DOHH2 (cell line): ENCODE data around the gene SYCN.

Experiments
- CTCF ChIP-seq: fragments of 200-600 bp; sonication (generic); IDR thresholded peaks from one replicate; pipeline ENCODE4 v1.5.1; 2014; ENCODE audit warnings: antibody characterized with exemption, mild to moderate bottlenecking, low read depth, low read length; ENCODE audit not compliant: poor library complexity, severe bottlenecking
- EZH2phosphoT487 ChIP-seq: fragments of 200-600 bp; sonication (generic); IDR thresholded peaks from 2 replicates; pipeline ENCODE4 v1.6.1; 2017; ENCODE audit warnings: borderline replicate concordance, mild to moderate bottlenecking, antibody characterized with exemption, low read length, moderate library complexity, mixed read lengths

GRCh38 chr19:39200066-39200802, 3.8 kb downstream of the SYCN start:
- no peak for TF ChIP-seq CTCF
- no peak for TF ChIP-seq EZH2phosphoT487
